A549 (cell line): Measurements from ENCODE around the gene PDZK1.
"Not testable (repeated sequence)": the region's sequence is repeated elsewhere in the genome, so short reads cannot be mapped to it uniquely, and the experiment has no call there.

Experiments used
- CBX2 ChIP-seq: fragments of 200-600 bp; sonication (generic); IDR thresholded peaks from 2 replicates; pipeline ENCODE4 v1.6.1; 2016; ENCODE audit warnings: low read depth, mild to moderate bottlenecking, borderline replicate concordance
- EP300 ChIP-seq, 2 experiments: fragments of >200 bp; sonication (Bioruptor Twin); formaldehyde crosslinking; IDR thresholded peaks; 2 replicates in 1 of 2; 3 replicates in 1 of 2; pipeline ENCODE4 v1.6.1; 2016 to 2017
- HOXB13 ChIP-seq: fragments of 250-450 bp; sonication (Bioruptor Pico); IDR thresholded peaks from 2 replicates; pipeline ENCODE4 v1.5.0; 2020; ENCODE audit warnings: low read depth, mild to moderate bottlenecking, moderate library complexity
- JUN ChIP-seq, 2 experiments: fragments of >200 bp; sonication (Bioruptor Twin); formaldehyde crosslinking; IDR thresholded peaks; 2 replicates in 1 of 2; 3 replicates in 1 of 2; pipeline ENCODE4 v1.6.1; 2016 to 2017
- NFE2L2 ChIP-seq: fragments of 150-350 bp; conservative IDR thresholded peaks from 2 replicates; pipeline ENCODE4 v1.6.1; 2014; ENCODE audit warnings: low read length
- NR3C1 ChIP-seq: fragments of >200 bp; sonication (Bioruptor Twin); formaldehyde crosslinking; IDR thresholded peaks from 3 replicates; pipeline ENCODE4 v1.6.1; 2017
- POLR2A ChIP-seq: IDR thresholded peaks from 2 replicates; pipeline ENCODE4 v1.6.1; 2012; ENCODE audit warnings: mild to moderate bottlenecking, low read length
- POLR2AphosphoS2 ChIP-seq: conservative IDR thresholded peaks from 2 replicates; pipeline ENCODE4 v1.6.1; 2012; ENCODE audit warnings: low read length, improper control_type of control experiment, inconsistent platforms
- TF ChIP-seq, protein P1 (sequence below): fragments of >200 bp; sonication (Bioruptor Twin); formaldehyde crosslinking; IDR thresholded peaks from 3 replicates; pipeline ENCODE4 v1.5.1; 2016
- TF ChIP-seq, protein P2 (sequence below): fragments of 450-650 bp; IDR thresholded peaks from 2 replicates; pipeline ENCODE4 v1.6.1; 2014; ENCODE audit warnings: antibody characterized with exemption
- TF ChIP-seq, protein P3 (sequence below): fragments of >200 bp; sonication (Bioruptor Twin); formaldehyde crosslinking; IDR thresholded peaks from 2 replicates; pipeline ENCODE4 v1.6.1; 2016
- TF ChIP-seq, protein P4 (sequence below): fragments of 150-350 bp; IDR thresholded peaks from 2 replicates; pipeline ENCODE4 v1.6.1; 2014; ENCODE audit warnings: low read depth, mild to moderate bottlenecking, low read length

DNA sequence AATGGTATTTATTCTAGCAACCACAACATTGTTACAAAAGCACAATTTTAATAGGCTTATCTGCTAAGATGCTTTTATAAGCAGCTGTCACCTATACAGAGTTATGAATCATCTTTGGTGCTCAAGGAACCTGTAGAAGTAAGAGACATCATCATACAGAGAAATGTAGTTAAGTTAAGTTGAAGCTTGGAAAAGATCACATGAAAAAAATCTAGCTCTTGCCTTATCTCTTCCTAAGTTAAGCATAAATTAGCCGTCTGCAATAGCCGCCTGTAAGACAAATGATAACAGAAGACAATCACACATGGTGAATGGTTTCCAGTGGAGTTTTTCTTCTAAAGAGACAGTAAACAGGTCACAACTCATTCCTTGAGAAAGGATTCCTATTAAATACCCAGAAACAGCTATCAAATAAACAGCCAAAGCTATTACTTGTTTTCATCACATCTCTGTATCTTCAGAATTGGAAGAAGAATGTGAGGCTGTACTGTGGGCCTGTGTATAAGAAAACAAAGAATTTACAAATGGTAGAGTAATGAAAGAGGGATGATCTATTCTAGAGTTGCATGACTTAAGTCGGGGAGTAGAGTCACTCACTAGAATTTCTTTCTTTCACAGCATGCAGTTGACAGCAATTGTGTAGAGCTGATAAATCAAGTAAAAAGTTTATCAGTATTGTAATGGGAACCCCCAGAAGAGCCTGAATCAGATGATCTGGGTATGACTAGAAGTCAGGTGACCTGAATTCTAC is 36.0 kb downstream of the PDZK1 start:
- TF ChIP-seq, protein P1, sequence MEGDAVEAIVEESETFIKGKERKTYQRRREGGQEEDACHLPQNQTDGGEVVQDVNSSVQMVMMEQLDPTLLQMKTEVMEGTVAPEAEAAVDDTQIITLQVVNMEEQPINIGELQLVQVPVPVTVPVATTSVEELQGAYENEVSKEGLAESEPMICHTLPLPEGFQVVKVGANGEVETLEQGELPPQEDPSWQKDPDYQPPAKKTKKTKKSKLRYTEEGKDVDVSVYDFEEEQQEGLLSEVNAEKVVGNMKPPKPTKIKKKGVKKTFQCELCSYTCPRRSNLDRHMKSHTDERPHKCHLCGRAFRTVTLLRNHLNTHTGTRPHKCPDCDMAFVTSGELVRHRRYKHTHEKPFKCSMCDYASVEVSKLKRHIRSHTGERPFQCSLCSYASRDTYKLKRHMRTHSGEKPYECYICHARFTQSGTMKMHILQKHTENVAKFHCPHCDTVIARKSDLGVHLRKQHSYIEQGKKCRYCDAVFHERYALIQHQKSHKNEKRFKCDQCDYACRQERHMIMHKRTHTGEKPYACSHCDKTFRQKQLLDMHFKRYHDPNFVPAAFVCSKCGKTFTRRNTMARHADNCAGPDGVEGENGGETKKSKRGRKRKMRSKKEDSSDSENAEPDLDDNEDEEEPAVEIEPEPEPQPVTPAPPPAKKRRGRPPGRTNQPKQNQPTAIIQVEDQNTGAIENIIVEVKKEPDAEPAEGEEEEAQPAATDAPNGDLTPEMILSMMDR: not testable (repeated sequence)
- TF ChIP-seq, protein P2, sequence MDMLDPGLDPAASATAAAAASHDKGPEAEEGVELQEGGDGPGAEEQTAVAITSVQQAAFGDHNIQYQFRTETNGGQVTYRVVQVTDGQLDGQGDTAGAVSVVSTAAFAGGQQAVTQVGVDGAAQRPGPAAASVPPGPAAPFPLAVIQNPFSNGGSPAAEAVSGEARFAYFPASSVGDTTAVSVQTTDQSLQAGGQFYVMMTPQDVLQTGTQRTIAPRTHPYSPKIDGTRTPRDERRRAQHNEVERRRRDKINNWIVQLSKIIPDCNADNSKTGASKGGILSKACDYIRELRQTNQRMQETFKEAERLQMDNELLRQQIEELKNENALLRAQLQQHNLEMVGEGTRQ: not testable (repeated sequence)
- not testable (repeated sequence) for TF ChIP-seq EP300 (IDR thresholded peaks at IDR 0.05); JUN (IDR thresholded peaks at IDR 0.05); POLR2A; HOXB13 (CRISPR knock-in tag); CBX2; NFE2L2; POLR2AphosphoS2; NR3C1
- TF ChIP-seq, protein P3, sequence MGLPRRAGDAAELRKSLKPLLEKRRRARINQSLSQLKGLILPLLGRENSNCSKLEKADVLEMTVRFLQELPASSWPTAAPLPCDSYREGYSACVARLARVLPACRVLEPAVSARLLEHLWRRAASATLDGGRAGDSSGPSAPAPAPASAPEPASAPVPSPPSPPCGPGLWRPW: not testable (repeated sequence)
- TF ChIP-seq, protein P4, sequence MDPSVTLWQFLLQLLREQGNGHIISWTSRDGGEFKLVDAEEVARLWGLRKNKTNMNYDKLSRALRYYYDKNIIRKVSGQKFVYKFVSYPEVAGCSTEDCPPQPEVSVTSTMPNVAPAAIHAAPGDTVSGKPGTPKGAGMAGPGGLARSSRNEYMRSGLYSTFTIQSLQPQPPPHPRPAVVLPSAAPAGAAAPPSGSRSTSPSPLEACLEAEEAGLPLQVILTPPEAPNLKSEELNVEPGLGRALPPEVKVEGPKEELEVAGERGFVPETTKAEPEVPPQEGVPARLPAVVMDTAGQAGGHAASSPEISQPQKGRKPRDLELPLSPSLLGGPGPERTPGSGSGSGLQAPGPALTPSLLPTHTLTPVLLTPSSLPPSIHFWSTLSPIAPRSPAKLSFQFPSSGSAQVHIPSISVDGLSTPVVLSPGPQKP: not testable (repeated sequence)
